ENCODE data around the gene PTPRCAP. TPM values are rescaled to one million over a fixed set of nuclear protein-coding genes. Genes with fewer than 3 reads are reported as not detected.

Gene PTPRCAP
- total RNA-seq, 1 experiment from 2014 or later = 0.27 TPM

DNA sequence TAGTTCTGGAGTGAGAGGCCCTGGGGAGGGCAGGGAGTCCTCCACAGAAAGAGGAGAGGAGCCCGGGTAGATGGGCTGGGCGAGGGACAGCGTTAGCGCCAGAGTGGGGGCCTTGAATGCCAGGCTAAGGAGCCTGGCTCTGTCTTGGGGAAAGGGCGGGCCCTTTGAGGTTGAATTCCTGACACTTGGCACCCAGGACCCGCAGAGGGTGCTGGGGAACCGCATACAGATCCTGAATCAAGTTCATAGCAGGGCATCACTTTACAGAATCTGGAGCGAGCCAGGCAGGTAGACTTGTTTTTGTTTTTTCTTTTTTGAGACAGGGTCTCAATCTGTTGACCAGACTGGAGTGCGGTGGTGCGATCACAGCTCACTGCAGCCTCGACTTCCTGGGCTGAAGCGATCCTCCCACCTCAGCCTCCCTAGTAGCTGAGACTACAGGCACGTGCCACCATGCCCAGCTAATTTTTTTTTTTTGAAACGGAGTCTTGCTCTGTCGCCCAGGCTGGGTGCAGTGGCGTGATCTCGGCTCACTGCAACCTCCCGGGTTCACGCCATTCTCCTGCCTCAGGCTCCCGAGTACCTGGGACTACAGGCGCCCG is 16.0 kb downstream of the PTPRCAP start:
- no peaks in the 10 kb centered on the region for H3K9me3 ChIP-seq
- H3K36me3 ChIP-seq (ENCODE audit: control insufficient read depth, insufficient read depth, low read length) = no peaks in the 10 kb centered on the region
- POLR2A ChIA-PET = interaction anchor here (0.5 to 1.7 kb wide), 5 partner anchors 14 to 68 kb away, joined by 3 to 18 read pairs (median 3); partner anchors contain the start of genes AIP, POLD4 and PPP1CA
- Mint-ChIP-seq H3K4me1 (ENCODE audit: low read depth, unreplicated experiment) (peaks cover 25% of the 10 kb centered on the region), H3K9me3 (ENCODE audit: unreplicated experiment) (no peaks in the 10 kb centered on the region), H3K36me3 (ENCODE audit: insufficient read depth, unreplicated experiment) (peaks cover 23% of the 10 kb centered on the region), H3K4me3 (ENCODE audit: unreplicated experiment) (peak overlapping the region; percentile 71), H3K27ac (ENCODE audit: unreplicated experiment) (peak overlapping the region; percentile 68), H3K27me3 (ENCODE audit: insufficient read depth, unreplicated experiment) (no peaks in the 10 kb centered on the region)
- intact Hi-C loops (cut with micrococcal nuclease; ENCODE audit: unreplicated experiment) = loop anchor here (1.0 to 2.0 kb wide), 4 partner anchors 9 to 47 kb away; partner anchors contain the start of gene TMEM134
- BruUV-seq (replicated peaks) = TSS peak; percentile 68
- no peak for DNase-seq
- peaks cover 13% of the 10 kb centered on the region for H3K4me1 ChIP-seq
- CTCF ChIA-PET = interaction anchor here (2.0 to 4.1 kb wide), 2 partner anchors 20 to 30 kb away, joined by 9 to 45 read pairs; partner anchors contain the start of genes PPP1CA and RAD9A
- TF ChIP-seq, protein P1, sequence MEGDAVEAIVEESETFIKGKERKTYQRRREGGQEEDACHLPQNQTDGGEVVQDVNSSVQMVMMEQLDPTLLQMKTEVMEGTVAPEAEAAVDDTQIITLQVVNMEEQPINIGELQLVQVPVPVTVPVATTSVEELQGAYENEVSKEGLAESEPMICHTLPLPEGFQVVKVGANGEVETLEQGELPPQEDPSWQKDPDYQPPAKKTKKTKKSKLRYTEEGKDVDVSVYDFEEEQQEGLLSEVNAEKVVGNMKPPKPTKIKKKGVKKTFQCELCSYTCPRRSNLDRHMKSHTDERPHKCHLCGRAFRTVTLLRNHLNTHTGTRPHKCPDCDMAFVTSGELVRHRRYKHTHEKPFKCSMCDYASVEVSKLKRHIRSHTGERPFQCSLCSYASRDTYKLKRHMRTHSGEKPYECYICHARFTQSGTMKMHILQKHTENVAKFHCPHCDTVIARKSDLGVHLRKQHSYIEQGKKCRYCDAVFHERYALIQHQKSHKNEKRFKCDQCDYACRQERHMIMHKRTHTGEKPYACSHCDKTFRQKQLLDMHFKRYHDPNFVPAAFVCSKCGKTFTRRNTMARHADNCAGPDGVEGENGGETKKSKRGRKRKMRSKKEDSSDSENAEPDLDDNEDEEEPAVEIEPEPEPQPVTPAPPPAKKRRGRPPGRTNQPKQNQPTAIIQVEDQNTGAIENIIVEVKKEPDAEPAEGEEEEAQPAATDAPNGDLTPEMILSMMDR (IDR thresholded peaks at IDR 0.05; ENCODE audit: insufficient read depth in 1 of 2, low read depth in 1 of 2, low read length in 1 of 2, severe bottlenecking in 1 of 2, unreplicated experiment in 1 of 2) = no peak
- H3K4me3 ChIP-seq (ENCODE audit: low read depth, low read length) = peak overlapping the region; percentile 18
- no peaks in the 10 kb centered on the region for H3K27me3 ChIP-seq (replicated peaks; ENCODE audit: control insufficient read depth, insufficient read depth, low read length)

DNA sequence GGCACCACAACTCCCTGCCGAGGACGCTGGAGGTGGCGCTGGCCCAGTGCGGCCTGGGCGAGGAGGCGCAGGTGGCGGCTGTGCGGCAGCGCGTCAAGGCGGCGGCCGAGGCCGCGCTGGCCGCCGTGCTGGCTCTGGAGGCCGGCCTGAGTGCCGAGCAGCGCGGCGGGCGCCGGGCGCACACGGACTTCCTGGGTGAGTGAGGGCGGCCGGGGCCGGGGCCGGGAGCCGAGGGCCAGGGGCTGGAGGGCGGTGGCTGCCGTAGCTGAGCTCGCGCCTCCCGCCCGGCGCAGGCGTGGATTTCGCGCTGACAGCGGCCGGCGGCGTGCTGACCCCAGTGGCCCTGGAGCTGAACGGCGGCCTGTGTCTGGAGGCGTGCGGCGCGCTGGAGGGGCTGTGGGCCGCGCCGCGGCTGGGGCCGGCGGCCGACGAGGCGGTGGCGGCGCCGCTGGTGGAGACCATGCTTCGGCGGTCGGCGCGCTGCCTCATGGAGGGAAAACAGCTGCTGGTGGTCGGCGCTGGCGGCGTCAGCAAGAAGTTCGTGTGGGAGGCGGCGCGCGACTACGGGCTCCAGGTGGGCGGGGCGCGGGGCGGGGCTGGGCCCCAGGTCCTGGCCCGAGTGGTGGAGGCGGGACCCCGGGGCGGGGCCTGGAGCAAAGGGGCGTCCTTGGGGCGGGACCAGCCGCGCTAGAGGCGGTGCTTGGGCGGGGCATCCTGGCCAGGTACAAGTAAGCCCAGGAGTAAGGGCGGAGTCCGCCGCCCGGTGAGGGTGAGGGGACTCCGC is 16.6 kb downstream of the PTPRCAP start:
- CTCF ChIA-PET = interaction anchor here (0.5 to 4.1 kb wide), 8 partner anchors 14 to 82 kb away, joined by 3 to 45 read pairs (median 3); partner anchors contain the start of genes CORO1B, PPP1CA and RAD9A
- H3K4me3 ChIP-seq (ENCODE audit: low read depth, low read length) = peak overlapping the region; percentile 59

More for the DNA sequence above, 16.6 kb downstream of the PTPRCAP start:
- peak overlapping the region; percentile 68 for H3K27ac Mint-ChIP-seq (ENCODE audit: unreplicated experiment)
- POLR2A ChIA-PET = interaction anchor here (0.5 to 1.7 kb wide), 9 partner anchors 14 to 72 kb away, joined by 3 to 18 read pairs (median 6); partner anchors contain the start of genes AIP, CORO1B, POLD4 and PPP1CA
- H3K9me3 ChIP-seq = no peaks in the 10 kb centered on the region
- H3K27me3 ChIP-seq (replicated peaks; ENCODE audit: control insufficient read depth, insufficient read depth, low read length) = no peaks in the 10 kb centered on the region
- H3K4me3 Mint-ChIP-seq (ENCODE audit: unreplicated experiment) = peak overlapping the region; percentile 71
- TF ChIP-seq, protein P1 (IDR thresholded peaks at IDR 0.05; ENCODE audit: insufficient read depth in 1 of 2, low read depth in 1 of 2, low read length in 1 of 2, severe bottlenecking in 1 of 2, unreplicated experiment in 1 of 2) = no peak
- no peaks in the 10 kb centered on the region for H3K36me3 ChIP-seq (ENCODE audit: control insufficient read depth, insufficient read depth, low read length)
- H3K9me3 Mint-ChIP-seq (ENCODE audit: unreplicated experiment) = no peaks in the 10 kb centered on the region
- intact Hi-C loops (cut with micrococcal nuclease; ENCODE audit: unreplicated experiment) = loop anchor here (1.0 to 2.0 kb wide), 4 partner anchors 9 to 48 kb away; partner anchors contain the start of gene TMEM134
- peaks cover 32% of the 10 kb centered on the region for H3K4me1 Mint-ChIP-seq (ENCODE audit: low read depth, unreplicated experiment)
- H3K27me3 Mint-ChIP-seq (ENCODE audit: insufficient read depth, unreplicated experiment) = no peaks in the 10 kb centered on the region
- BruUV-seq (replicated peaks) = no TSS peak
- DNase-seq = peak; percentile 99 to 100
- peaks cover 13% of the 10 kb centered on the region for H3K4me1 ChIP-seq
- peaks cover 27% of the 10 kb centered on the region for H3K36me3 Mint-ChIP-seq (ENCODE audit: insufficient read depth, unreplicated experiment)
